Muscle layer of colon (tissue), 2 donors: Measurements from ENCODE around the gene FRMD3.

Experiments used
- H3K27ac ChIP-seq: one replicate; pipeline ENCODE4 v1.7.0; 2013; ENCODE audit warnings: low read depth, mild to moderate bottlenecking, low read length, moderate library complexity
- H3K27me3 ChIP-seq, 2 donors: one replicate each; pipeline ENCODE4 v1.7.0; 2013; ENCODE audit warnings: low read length in 2 of 2, mild to moderate bottlenecking in 2 of 2; ENCODE audit not compliant: insufficient read depth in 2 of 2, control insufficient read depth in 1 of 2
- H3K36me3 ChIP-seq: one replicate; pipeline ENCODE4 v1.7.0; 2013; ENCODE audit warnings: mild to moderate bottlenecking, low read length; ENCODE audit not compliant: insufficient read depth
- H3K4me1 ChIP-seq: one replicate; pipeline ENCODE4 v1.7.0; 2013; ENCODE audit warnings: mild to moderate bottlenecking, low read length; ENCODE audit not compliant: insufficient read depth
- H3K4me3 ChIP-seq, 2 donors: one replicate each; pipeline ENCODE4 v1.7.0; 2013; ENCODE audit warnings: low read length in 2 of 2, low read depth in 1 of 2, mild to moderate bottlenecking in 1 of 2, moderate library complexity in 1 of 2
- H3K9ac ChIP-seq: one replicate; pipeline ENCODE4 v1.7.0; 2013; ENCODE audit warnings: low read length
- H3K9me3 ChIP-seq: one replicate; pipeline ENCODE4 v1.7.0; 2013; ENCODE audit warnings: mild to moderate bottlenecking, low read length
- donor health status: abdominal sarcoma.
- donor health status: Adenocarcinoma of cecum.

FRMD3 gene

DNA sequence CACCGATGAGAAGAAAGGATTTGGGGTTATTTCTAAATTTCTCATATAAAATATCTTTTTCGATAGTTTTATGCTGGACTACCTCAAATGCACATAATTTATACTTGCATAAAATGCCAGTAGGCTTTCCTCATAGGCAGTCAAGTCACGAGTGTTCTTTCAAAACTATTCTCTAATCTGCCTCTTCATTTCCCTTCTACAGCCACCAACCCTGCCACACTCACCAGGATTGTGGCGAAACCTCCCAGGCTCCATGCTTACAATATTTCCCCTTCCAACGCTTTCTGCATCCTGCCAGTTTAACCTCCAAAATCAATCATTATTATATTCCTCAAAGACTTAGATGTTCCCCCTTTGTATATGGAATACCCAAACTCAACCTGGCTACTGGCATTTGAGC, 65.4 kb downstream of the FRMD3 start:
- no peaks in the 10 kb centered on the region for H3K4me1 ChIP-seq
- no peak overlapping the region for H3K4me3 ChIP-seq
- no peak overlapping the region for H3K9ac ChIP-seq
- H3K27ac ChIP-seq, result no peak overlapping the region
- H3K36me3 ChIP-seq, result no peaks in the 10 kb centered on the region
- no peaks in the 10 kb centered on the region for H3K27me3 ChIP-seq
- H3K9me3 ChIP-seq, result no peaks in the 10 kb centered on the region

DNA sequence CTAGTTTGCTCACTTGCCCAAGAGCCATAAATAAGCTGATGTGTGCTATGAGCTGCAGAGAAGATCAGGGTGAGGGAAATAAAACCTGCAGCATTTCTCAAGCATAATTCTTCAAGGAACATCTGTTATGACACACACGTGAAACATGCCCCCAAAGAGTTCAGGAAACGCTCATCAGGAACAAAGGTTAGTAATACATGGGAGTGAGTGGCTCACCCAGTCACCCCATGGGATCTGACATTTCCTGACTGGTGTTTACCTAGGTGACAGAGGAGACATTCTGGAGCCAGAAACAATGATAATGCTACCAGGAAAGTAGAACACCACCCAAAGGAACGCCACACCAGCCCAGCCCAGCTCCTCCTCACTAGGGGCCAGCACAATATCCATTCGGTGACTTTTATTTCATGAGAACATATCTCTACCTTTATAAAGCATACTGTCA, 66.0 kb downstream of the FRMD3 start:
- Histone ChIP-seq H3K36me3 (no peaks in the 10 kb centered on the region), H3K9me3 (no peaks in the 10 kb centered on the region), H3K27ac (no peak overlapping the region), H3K4me1 (no peaks in the 10 kb centered on the region), H3K9ac (no peak overlapping the region), H3K27me3 (no peaks in the 10 kb centered on the region), H3K4me3 (no peak overlapping the region)

DNA sequence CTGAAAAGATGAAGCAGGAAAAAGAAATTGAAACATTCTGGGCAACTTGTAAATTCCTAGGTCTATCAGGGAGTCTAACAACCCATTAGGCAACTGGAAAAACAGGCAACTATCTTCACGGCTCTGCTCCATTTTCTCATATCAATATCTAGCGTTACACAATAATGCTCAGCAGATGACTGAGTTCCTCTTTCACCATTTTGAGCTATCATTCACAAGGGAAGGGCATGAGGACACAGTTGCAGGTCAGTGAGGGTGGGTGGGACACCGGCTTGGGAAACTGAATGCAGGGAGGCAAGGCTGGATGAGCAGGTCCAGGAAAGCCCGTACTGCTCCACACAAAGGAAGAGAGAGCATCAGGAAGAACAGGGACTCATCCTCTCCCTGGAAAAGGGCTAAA, 67.0 kb downstream of the FRMD3 start:
- no peaks in the 10 kb centered on the region for H3K27me3 ChIP-seq
- no peak overlapping the region for H3K4me3 ChIP-seq
- no peaks in the 10 kb centered on the region for H3K4me1 ChIP-seq
- H3K27ac ChIP-seq, result no peak overlapping the region
- H3K9ac ChIP-seq, result no peak overlapping the region
- no peaks in the 10 kb centered on the region for H3K36me3 ChIP-seq
- no peaks in the 10 kb centered on the region for H3K9me3 ChIP-seq

DNA sequence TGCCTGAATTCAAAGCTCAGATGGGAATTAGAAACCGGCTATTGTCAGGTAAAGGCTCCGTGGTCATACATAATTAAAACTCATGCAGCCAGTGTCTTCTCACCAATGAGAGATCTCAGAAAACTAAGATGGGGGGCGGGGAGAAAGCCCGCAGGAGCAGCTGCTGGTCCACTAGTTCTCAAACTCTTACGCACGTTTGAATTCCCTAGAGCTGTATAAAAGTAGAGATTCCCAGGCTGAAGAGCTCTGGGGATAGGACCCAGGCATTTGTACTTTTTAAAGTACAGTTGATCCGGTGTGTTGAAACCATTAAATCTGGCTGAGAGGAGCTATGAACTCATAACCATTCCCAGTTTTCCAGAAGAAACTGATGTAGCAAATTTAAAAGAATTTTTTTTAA, 68.5 kb downstream of the FRMD3 start:
- Histone ChIP-seq H3K9me3 (no peaks in the 10 kb centered on the region), H3K9ac (no peak overlapping the region), H3K27me3 (no peaks in the 10 kb centered on the region), H3K27ac (no peak overlapping the region), H3K36me3 (no peaks in the 10 kb centered on the region), H3K4me3 (no peak overlapping the region), H3K4me1 (no peaks in the 10 kb centered on the region)

DNA sequence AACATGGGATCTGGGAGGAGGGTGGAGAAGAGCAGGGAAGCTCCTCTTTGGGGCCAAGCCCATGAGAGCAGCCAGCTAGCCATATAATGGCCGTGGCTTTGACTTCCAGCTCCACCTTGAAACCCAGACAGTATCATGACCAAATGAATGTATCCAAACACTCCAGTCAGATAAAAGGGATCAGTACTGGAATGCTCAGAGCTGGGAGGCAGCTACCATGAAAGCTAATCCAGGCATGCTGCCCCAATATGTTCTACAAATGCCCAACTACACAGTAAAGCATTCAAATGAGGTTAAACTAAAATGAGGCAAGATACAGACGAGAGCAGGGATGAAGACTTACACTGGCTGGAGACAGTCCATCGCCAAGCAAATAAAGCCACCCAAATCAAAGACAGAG, 69.4 kb downstream of the FRMD3 start:
- Histone ChIP-seq H3K4me1 (no peaks in the 10 kb centered on the region), H3K27ac (no peak overlapping the region), H3K4me3 (no peak overlapping the region), H3K9ac (no peak overlapping the region), H3K36me3 (no peaks in the 10 kb centered on the region), H3K9me3 (no peaks in the 10 kb centered on the region), H3K27me3 (no peaks in the 10 kb centered on the region)

DNA sequence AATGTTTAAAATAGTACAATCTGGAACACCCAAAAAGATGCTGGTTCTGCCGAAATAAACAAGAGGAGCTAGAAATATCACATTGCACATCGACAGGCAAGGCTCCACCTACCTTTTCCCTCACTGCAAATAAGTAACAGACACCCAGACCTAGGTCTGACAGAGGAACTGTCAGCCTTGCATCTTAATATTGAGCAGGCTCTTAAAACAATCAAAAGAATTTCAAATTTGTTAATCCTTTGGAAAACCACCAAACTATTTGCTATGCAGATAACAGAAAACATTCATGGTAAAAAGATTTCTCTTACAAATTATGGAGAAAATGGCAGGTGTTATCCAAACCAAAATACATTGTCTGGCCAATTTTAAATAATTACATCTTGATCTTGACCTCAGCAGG, 71.3 kb downstream of the FRMD3 start:
- no peak overlapping the region for H3K4me3 ChIP-seq
- H3K4me1 ChIP-seq, result no peaks in the 10 kb centered on the region
- H3K9ac ChIP-seq, result no peak overlapping the region
- H3K9me3 ChIP-seq, result no peaks in the 10 kb centered on the region
- H3K27ac ChIP-seq, result no peak overlapping the region
- no peaks in the 10 kb centered on the region for H3K27me3 ChIP-seq
- no peaks in the 10 kb centered on the region for H3K36me3 ChIP-seq

DNA sequence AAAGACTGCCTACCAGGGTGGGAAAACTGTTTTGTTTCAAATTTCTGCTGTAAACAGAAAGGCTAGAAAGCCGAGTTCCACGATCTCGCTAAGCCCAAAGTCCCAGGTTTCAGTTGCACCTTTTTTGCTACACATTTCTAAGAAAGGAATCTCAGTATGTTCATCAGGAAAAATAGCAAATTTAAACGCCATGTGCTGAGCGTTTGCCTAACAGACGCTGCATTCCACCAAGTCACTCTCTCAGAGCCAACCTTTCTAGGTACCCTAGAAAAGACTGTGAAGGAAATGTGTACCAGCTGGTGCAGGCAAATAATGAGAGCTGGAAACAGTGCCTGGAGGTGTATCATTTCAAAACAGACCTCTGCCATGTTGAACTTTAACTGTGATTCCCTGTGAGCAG, 71.8 kb downstream of the FRMD3 start:
- no peaks in the 10 kb centered on the region for H3K9me3 ChIP-seq
- no peaks in the 10 kb centered on the region for H3K4me1 ChIP-seq
- no peak overlapping the region for H3K27ac ChIP-seq
- H3K9ac ChIP-seq, result no peak overlapping the region
- no peak overlapping the region for H3K4me3 ChIP-seq
- H3K27me3 ChIP-seq, result no peaks in the 10 kb centered on the region
- no peaks in the 10 kb centered on the region for H3K36me3 ChIP-seq

DNA sequence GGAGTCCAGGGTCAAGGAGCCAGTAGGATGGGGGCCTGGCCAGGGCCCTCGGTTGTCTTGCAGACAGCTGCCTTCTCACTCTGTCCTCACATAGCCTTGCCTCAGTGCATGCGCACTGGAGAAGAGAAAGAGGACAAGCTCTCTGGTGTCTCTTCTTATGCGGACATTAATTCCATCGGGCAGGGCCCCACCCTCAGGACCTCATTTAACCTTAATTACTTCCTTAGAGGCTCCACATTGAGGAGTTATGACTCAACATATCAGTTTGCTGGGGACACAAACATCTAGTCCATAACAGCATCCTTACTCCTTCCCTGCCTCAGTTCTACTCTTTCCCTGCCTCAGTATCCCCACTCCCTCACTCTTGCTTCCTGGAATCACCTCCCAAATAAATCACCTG, 78.4 kb downstream of the FRMD3 start:
- Histone ChIP-seq H3K4me3 (no peak overlapping the region), H3K36me3 (no peaks in the 10 kb centered on the region), H3K9ac (no peak overlapping the region), H3K9me3 (no peaks in the 10 kb centered on the region), H3K4me1 (no peaks in the 10 kb centered on the region), H3K27ac (no peak overlapping the region), H3K27me3 (no peaks in the 10 kb centered on the region)

DNA sequence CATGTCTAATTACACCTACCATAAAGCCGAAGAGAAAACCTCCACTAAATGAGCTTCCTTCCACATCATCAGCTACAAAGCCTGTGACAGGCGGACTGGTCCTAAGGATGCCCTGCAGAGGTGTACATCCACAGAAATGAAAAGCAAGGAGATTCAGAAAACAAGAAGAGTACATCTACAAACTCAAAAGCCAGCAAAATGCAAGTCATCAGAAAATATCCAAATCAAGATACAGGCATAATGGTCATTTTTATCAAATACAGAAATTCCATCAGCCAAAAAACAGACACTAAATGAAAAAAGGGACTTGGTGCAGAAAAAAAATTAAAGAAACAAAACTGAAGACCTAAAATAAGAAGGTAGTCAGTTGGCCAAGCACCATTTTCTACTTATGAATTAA, 79.7 kb downstream of the FRMD3 start:
- Histone ChIP-seq H3K36me3 (no peaks in the 10 kb centered on the region), H3K27ac (no peak overlapping the region), H3K9me3 (no peaks in the 10 kb centered on the region), H3K4me1 (no peaks in the 10 kb centered on the region), H3K4me3 (no peak overlapping the region), H3K9ac (no peak overlapping the region), H3K27me3 (no peaks in the 10 kb centered on the region)

DNA sequence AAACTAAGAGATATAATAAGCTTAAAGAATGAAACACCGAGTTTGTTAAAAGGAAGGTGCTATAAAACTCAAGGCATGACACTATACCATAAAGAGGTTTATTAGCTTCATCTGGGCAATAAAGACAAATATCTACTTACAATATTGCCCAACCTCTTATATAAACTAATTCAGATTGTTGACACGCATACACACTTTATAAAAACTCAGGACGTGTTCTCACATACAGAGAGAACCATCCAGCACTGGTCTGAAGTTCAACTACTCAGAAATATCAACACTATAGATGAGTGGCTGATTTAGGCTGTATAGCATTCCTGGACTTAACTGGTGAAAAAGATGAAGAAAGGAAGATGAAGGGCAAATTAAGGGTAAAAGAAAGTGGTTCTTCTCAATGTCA, 81.2 kb downstream of the FRMD3 start:
- Histone ChIP-seq H3K9me3 (no peaks in the 10 kb centered on the region), H3K4me1 (no peaks in the 10 kb centered on the region), H3K27ac (no peak overlapping the region), H3K9ac (no peak overlapping the region), H3K4me3 (no peak overlapping the region), H3K36me3 (no peaks in the 10 kb centered on the region), H3K27me3 (no peaks in the 10 kb centered on the region)

DNA sequence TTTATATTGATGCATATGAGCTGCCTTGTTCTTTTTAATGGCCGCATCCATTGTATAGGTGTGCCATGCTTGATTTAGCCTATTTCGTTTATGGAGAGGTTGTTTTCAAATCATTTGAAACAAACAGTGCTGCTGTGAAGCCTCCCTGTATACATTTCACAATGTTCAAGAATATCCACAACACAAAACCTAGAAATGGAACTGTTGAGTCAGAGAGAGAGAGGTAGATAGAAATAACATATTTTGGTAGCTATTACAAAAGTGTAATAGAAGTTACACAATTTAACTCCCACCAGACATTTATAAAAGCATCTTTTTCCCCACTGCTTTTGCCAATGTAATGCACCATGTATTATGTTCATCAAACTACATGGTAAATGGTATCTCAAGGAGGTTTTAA, 82.0 kb downstream of the FRMD3 start:
- Histone ChIP-seq H3K9ac (no peak overlapping the region), H3K4me3 (no peak overlapping the region), H3K27me3 (no peaks in the 10 kb centered on the region), H3K4me1 (no peaks in the 10 kb centered on the region), H3K36me3 (no peaks in the 10 kb centered on the region), H3K27ac (no peak overlapping the region), H3K9me3 (no peaks in the 10 kb centered on the region)

DNA sequence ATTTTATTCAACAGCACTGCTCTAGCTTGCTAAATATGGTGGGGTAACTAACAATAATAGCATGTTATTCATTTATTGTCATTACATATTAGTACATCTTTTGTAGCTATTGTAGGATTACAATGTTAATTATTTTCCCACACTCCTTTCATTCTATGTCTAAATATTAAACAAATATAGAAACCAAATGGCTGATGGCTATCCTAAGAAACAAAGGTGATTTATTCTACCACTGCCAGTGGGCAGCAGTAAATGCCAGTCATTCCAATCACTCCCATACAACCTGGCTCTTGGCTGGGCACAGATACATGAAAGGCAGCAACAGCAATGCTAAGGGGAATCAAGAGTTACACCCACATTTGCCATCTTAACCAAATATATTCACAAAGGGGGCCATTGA, 84.1 kb downstream of the FRMD3 start:
- H3K27me3 ChIP-seq, result no peaks in the 10 kb centered on the region
- H3K4me3 ChIP-seq, result no peak overlapping the region
- no peaks in the 10 kb centered on the region for H3K4me1 ChIP-seq
- H3K36me3 ChIP-seq, result no peaks in the 10 kb centered on the region
- H3K9me3 ChIP-seq, result no peaks in the 10 kb centered on the region
- no peak overlapping the region for H3K9ac ChIP-seq
- no peak overlapping the region for H3K27ac ChIP-seq
